ENCODE results near the gene KCNN4. TPM values are rescaled to one million over a fixed set of nuclear protein-coding genes. Genes with fewer than 3 reads are reported as not detected.
"Not testable (repeated sequence)": the region's sequence is repeated elsewhere in the genome, so short reads cannot be mapped to it uniquely, and the experiment has no call there.

KCNN4 gene
- total RNA-seq, 1 donor from 2014 or later: 1.6 TPM

DNA sequence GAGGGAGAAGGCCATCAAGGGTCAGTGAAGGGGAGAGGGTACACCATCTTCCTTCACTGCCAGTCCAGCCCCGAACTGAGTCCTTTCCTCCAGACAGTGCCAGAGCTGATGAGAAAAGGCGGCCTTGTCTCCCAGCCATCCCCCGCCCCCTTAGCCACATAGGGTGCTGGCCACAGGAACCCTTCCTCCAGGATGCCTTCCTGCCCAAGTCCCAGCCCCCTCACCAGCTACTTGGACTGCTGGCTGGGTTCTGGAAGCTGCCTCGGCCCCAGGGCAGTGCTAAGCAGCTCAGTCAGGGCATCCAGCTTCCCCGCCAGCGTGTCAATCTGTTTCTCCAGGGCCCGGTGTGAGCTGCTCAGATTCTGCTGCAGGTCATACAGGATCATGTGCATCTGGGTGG lies 13.5 kb downstream of the KCNN4 start:
- TF ChIP-seq, protein P1, sequence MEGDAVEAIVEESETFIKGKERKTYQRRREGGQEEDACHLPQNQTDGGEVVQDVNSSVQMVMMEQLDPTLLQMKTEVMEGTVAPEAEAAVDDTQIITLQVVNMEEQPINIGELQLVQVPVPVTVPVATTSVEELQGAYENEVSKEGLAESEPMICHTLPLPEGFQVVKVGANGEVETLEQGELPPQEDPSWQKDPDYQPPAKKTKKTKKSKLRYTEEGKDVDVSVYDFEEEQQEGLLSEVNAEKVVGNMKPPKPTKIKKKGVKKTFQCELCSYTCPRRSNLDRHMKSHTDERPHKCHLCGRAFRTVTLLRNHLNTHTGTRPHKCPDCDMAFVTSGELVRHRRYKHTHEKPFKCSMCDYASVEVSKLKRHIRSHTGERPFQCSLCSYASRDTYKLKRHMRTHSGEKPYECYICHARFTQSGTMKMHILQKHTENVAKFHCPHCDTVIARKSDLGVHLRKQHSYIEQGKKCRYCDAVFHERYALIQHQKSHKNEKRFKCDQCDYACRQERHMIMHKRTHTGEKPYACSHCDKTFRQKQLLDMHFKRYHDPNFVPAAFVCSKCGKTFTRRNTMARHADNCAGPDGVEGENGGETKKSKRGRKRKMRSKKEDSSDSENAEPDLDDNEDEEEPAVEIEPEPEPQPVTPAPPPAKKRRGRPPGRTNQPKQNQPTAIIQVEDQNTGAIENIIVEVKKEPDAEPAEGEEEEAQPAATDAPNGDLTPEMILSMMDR (conservative IDR thresholded peaks at IDR 0.05): no peak
- H3K36me3 Mint-ChIP-seq: no peaks in the 10 kb centered on the region
- no peak overlapping the region for H3K27ac Mint-ChIP-seq

DNA sequence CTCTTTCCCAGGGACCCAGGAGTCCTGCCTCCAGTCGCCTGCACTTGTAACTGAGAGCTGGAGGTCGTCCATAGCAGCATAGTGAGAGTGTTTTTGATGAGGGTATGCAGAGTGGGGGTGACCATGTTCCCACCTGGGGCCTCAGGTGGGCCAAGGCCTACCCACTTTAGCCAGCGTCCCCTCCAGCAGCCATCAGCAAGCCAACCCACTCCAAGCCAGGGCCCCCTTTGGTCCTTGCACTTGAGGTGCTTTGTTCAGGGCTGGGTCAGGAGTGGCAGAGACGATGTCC lies 14.1 kb downstream of the KCNN4 start:
- Mint-ChIP-seq H3K4me3 (no peak overlapping the region), H3K36me3 (no peaks in the 10 kb centered on the region), H3K27me3 (peaks cover 12% of the 10 kb centered on the region), H3K9me3 (no peaks in the 10 kb centered on the region), H3K4me1 (ENCODE audit: unreplicated experiment) (peaks cover 6% of the 10 kb centered on the region), H3K27ac (no peak overlapping the region)
- TF ChIP-seq, protein P1 (conservative IDR thresholded peaks at IDR 0.05): no peak
- DNase-seq (ENCODE audit: extremely low spot score, unreplicated experiment): no peak

More for the DNA sequence above, 13.5 kb downstream of the KCNN4 start:
- Mint-ChIP-seq H3K9me3 (no peaks in the 10 kb centered on the region), H3K27me3 (peaks cover 13% of the 10 kb centered on the region), H3K4me1 (ENCODE audit: unreplicated experiment) (peaks cover 6% of the 10 kb centered on the region), H3K4me3 (no peak overlapping the region)
- no peak for DNase-seq (ENCODE audit: extremely low spot score, unreplicated experiment)

DNA sequence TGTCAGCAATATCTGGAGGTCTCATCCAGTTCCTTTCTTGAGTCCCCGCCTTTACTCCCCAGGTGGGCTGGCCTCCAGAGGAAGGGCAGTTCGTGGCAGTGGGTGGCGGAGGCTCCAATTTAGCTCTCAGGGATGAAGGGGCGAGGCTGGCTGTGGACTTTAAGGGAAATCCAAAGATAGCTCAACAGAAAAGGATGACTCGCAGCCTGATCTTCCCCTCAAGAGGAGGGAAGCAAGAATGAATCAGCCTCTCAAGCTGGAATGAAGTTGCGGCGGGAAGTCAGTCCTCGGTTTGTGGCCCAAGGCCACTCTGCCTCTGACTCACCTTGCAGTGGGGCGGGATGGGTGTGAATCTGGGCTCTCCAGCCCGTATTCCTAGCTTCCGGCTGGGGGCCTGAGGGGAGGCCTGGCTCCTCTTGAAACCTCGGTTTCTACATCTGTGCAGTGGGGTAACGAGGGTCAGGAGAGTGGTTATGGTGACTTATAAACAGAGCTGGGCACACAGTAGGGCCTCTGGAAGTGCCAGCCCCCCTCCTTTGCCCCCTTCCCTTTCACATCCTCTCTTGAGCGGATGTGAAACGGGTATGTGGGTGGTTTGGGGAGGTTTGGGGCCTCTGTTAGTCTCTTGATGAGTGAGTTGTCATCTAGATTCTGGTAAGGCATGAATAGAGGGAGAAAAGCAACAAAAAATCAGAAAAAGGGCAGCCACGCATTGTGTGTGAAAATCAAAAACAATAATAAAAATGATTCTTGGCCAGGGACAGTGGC lies 15.5 kb downstream of the KCNN4 start:
- H3K4me3 Mint-ChIP-seq: no peak overlapping the region
- H3K4me1 Mint-ChIP-seq (ENCODE audit: unreplicated experiment): peaks cover 6% of the 10 kb centered on the region
- no peaks in the 10 kb centered on the region for H3K9me3 Mint-ChIP-seq
- no peak for DNase-seq (ENCODE audit: extremely low spot score, unreplicated experiment)
- no peaks in the 10 kb centered on the region for H3K36me3 Mint-ChIP-seq
- TF ChIP-seq, protein P1 (conservative IDR thresholded peaks at IDR 0.05): no peak
- H3K27me3 Mint-ChIP-seq: peaks cover 7% of the 10 kb centered on the region
- H3K27ac Mint-ChIP-seq: peak overlapping the region; percentile 79

DNA sequence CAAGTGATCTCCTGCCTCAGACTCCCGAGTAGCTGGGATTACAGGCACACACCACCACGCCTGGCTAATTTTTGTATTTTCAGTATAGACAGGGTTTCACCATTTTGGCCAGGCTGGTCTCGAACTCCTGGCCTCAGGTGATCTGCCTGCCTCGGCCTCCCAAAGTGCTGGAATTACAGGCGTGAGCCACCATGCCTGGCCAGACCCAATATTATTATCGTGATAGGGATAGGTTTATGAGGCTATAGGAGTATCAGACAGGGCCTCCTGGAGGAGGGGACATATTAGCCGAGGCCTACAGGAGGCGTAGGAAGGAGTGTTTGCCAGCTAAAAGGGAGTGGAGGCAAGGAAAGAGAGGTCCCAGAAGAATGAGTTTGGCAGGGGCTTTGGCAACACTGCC lies 16.1 kb downstream of the KCNN4 start:
- not testable (repeated sequence) for H3K27me3 Mint-ChIP-seq; H3K36me3 Mint-ChIP-seq; DNase-seq (ENCODE audit: extremely low spot score, unreplicated experiment); H3K4me1 Mint-ChIP-seq (ENCODE audit: unreplicated experiment); H3K9me3 Mint-ChIP-seq; H3K4me3 Mint-ChIP-seq
- H3K27ac Mint-ChIP-seq: peak overlapping the region; percentile 79

DNA sequence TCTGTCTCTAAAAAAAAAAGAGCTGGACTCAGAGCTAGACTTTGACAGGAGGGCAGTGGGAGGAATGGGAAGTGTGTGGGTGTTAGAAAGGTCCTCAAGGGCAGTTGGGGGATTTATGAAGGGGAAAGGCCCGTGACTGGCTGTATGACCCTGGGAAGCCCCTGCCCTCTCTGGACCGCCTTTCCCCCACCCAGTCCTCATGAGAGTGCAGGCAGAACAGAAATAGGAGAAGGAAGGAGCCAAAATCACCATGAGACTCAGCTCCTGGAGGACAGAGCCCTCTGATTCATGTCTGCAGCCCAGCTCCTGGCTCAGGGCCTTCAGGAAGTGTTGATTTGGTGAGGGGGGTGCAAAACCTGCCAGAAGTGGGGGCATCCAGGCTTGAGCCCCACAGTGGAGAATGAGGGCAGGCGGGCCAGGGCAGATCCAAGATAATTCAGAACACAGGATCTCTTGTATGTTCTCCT lies 17.3 kb downstream of the KCNN4 start:
- TF ChIP-seq, protein P1 (conservative IDR thresholded peaks at IDR 0.05): no peak
- DNase-seq (ENCODE audit: extremely low spot score, unreplicated experiment): no peak
- H3K36me3 Mint-ChIP-seq: no peaks in the 10 kb centered on the region
- H3K4me1 Mint-ChIP-seq (ENCODE audit: unreplicated experiment): peaks cover 15% of the 10 kb centered on the region
- no peaks in the 10 kb centered on the region for H3K9me3 Mint-ChIP-seq
- no peak overlapping the region for H3K27ac Mint-ChIP-seq
- H3K27me3 Mint-ChIP-seq: no peaks in the 10 kb centered on the region
- no peak overlapping the region for H3K4me3 Mint-ChIP-seq

DNA sequence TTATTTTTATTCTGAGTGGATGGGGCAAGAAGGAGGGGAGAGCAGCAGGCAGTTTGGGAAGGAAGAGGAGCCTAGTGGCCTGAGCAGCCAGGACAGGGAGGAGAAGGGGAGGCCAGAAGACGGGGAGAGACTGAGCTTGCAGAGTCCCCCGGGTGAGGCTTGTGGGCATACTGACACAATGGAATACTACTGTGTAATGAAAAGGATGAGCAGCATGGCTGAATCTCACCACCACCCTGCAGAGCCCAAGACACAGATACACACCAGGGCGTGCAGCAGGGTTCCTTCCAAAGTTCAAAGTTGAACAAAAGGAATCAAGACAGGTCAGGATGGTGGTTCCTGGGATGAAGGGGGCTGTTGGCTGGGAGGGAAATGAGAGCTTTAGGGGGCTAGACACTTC lies 18.0 kb downstream of the KCNN4 start:
- TF ChIP-seq, protein P1 (conservative IDR thresholded peaks at IDR 0.05): no peak
- Mint-ChIP-seq H3K27ac (peak overlapping the region; percentile 40), H3K4me3 (no peak overlapping the region), H3K4me1 (ENCODE audit: unreplicated experiment) (peaks cover 15% of the 10 kb centered on the region), H3K9me3 (no peaks in the 10 kb centered on the region), H3K27me3 (no peaks in the 10 kb centered on the region), H3K36me3 (no peaks in the 10 kb centered on the region)
- no peak for DNase-seq (ENCODE audit: extremely low spot score, unreplicated experiment)
